ENCODE results near the gene PLET1.

The PLET1 gene

GRCh38 chr11:112237451-112237850 lies 23.2 kb downstream of the PLET1 start:
- DNase-seq, result no peak

DNA sequence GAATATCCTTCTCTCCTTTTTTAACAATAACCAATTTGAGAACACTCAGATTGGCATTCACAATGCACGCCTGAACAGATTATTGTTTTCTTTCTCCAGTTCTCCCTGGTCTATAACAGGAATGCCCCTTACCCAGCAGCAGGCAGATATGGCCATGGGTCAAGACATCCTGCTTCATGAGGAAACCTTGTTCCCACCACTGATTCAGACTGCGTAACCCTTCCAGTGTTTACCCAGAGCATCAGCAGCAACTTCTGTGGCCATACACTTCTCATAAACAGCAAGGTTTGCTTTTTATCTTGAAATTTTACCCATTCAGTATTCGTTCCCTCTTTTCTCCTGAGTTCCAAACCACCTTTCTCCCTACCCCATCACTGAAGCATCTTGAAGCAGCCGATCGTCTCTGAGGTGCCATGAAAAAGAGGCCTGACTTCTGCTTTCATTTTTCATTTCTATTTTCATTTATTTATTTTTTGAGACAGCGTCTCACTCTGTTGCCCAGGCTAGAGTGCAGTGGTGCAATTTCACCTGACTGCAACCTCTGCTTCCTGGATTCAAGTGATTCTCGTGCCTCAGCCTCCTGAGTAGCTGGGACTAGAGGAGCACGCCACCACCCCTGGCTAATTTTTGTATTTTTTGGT lies 24.8 kb downstream of the PLET1 start:
- no peak for DNase-seq

DNA sequence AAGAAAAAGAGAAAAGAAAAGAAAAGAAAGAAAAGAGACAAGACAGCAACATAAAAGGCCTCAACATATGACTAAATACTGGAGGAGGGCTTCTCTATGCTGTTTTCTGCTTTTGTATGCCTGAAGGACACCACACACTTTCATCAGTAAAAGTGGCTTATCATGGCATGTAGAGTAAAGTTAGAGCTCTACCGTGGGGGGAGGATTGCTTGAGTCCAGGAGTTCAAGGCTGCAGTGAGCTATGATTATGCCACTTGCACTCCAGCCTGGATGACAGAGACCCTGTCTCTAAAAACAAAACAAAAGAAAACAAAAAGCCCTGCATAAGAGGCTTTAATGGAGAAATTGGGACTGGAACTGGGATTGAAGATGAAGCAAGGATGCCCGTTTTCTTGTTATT lies 28.7 kb downstream of the PLET1 start:
- no peak for DNase-seq

- no peak for DNase-seq
Measured at GRCh38 chr11:112229746-112230433, 30.8 kb downstream of the PLET1 start.

DNA sequence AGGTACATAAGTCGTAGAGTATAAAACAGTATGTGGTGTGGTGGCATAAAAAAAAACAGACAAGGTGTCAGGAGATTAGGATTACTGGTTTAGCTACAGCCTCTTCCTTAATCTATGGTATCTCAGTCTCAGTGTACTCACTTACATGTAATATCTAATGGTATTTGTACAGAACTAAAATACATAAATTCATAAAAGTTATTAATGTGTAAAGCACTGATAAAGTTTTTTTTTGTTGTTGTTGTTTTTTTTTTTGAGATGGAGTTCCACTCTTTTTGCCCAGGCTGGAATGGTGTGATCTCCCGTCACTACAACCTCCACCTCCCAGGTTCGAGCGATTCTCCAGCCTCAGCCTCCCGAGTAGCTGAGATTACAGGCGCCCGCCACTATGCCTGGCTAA lies 31.5 kb downstream of the PLET1 start:
- DNase-seq, result no peak

- no peak for DNase-seq
Measured at GRCh38 chr11:112228706-112229105, 32.0 kb downstream of the PLET1 start.

- DNase-seq, result no peak
Measured at GRCh38 chr11:112227471-112227870, 33.2 kb downstream of the PLET1 start.

GRCh38 chr11:112226831-112227401 lies 33.7 kb downstream of the PLET1 start:
- DNase-seq, result no peak

DNA sequence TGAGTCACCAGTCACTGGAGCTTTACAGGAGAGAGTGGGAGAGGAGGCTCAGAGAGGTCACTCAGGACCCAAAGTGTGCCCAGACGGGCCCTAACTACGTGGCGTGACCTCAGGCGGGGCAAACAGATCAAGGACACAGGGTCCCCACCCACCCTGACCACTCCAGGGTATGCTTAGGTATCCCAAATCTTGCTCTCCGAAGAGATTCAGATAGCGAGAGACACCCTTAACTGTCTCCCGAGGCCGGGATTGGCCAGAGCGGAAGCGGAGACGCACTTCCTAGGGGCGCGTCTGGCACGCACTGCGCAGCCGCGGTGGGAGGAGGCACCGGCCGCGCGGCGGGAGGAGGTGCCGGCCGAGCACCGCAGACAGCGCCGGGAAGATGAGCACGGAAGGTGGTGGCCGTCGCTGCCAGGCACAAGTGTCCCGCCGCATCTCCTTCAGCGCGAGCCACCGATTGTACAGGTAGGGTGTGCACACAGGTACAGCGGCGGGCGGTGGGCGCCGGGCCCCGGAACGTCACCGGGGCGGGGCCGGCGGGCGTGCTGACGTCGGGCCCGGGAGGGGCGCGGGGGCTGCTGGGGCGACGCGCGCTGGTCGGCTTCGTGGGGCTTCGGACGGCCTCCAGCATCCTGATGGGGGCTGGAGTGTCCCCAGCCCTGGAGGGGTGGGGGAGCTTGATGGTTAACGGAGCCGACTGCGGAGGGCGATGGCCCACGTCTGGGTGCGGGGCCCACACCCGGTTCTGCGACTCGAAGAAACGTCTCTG lies 34.4 kb downstream of the PLET1 start, which contains the start of gene PTS:
PTS (plus strand) TSS at position 367 of the 769 bp plus-strand sequence; CDS start at position 383, 16 bp downstream.
- DNase-seq, result peak; percentile 87 to 90

DNA sequence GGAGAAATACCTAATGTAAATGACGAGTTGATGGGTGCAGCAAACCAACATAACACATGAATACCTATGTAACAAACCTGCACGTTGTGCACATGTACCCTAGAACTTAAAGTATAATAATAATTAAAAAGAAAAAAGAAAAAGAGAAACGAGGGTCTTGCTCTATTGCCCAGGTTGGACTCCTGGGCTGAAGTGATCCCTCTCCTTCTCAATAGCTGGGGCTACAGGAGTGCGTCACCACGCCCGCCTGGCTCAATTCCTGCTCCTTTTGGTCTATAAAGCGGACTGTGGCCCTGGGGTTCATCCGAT lies 35.0 kb downstream of the PLET1 start:
- no peak for DNase-seq

- no peak for DNase-seq
Measured at GRCh38 chr11:112223754-112224532, 36.7 kb downstream of the PLET1 start.

DNA sequence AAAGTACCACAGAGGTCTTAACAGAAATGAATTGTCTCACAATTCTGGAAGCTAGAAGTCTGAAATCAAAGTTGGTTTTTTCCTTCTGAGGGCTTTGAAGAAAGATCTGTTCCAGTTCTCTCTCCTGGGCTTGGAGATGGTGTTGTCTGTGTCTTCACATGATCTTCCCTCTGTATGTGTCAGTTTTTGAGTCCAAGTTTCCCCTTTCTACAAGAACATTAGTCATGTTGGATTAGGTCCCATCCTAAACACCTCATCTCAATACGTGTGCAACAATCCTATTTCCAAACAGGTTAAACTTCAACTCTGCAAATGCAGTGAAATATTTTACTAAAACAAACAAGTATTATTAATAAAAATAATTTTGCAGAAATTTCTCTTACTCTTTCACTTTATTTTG lies 37.5 kb downstream of the PLET1 start:
- no peak for DNase-seq

DNA sequence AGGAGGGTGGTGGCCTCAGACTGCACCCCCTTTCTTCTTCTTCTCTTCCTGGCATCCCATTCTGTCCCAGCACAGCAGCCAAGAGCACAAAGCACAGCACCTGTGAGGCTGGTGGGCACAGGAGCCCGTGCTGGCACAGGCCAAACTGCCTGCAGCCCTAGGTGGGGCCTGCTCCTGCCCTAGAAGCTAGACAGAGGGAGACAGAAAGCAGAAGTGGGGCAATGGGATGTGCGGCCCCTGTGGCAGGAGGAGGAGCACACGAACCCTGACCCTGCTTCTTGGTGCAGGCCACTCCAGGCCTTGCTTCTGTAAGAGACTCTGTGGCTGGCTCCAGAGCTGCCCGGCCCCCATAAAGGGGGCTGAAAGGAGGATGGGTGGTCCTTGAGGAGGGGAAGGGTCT lies 38.4 kb downstream of the PLET1 start:
- no peak for DNase-seq

- DNase-seq, result no peak
Measured at GRCh38 chr11:112221274-112221835, 39.3 kb downstream of the PLET1 start.

- peak; percentile 39 to 45 for DNase-seq
Measured at GRCh38 chr11:112219476-112220232, 41.0 kb downstream of the PLET1 start.

DNA sequence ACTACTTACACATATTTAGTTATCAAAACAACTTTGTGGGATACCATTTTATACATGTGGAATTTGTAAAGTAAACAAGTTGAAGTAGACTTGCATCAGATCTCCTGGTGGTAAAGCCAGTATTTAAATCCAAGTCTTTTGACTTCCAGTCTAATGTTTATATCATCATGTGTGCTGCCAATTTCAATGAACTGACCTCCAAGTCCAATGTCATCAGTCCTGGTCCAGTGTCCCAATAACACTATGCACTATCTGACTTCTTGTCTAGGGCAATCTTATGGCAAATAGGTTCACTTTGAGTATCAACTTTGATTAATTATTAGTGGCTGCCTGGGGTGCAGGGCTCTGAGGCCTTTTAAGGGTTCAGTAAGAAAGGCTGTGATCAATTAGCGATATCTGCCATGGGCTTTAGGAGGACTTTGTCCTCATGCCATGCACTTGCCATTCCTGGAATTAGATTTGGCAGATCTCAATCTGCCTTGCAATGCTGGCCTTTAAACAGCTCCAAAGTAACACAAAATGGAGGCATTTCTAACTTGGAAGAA lies 44.0 kb downstream of the PLET1 start:
- no peak for DNase-seq

DNA sequence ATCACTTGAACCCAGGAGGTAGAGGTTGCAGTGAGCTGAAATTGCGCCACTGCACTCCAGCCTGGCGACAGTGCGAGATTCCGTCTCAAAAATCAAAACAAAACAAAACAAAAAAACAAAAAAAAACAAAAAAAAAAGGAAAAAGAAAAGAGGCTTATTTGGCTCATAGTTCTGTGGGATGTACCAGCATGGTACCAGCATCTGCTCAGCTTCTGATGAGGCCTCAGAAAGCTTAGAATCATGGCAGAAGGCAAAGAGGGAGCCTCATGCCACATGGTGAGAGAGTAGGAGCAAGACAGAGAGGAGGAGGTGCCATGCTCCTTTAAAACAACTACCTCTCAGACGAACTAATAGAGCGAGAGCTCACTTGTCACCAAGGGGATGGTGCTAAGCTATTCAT lies 45.0 kb downstream of the PLET1 start:
- DNase-seq, result no peak

- no peak for DNase-seq
Measured at GRCh38 chr11:112213753-112214152, 46.9 kb downstream of the PLET1 start.

DNA sequence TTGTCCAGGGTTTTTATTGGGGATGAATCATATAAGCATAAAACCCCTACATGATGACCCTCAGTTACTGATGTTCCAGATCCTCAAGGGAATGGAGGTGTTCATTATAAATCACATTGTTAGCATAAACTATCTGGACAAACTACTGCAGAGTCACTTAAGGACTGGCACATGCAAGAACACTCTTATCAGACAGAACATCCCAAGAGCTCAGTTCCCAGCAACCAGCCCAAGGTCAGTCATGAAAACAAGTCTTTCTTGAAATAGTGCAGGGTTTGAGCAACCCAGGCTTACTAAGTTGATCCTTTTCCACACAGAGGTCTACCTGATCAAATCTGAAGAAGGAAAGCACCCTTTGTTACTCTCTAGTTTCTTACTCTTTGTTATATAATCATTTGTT lies 48.0 kb downstream of the PLET1 start:
- DNase-seq, result no peak

DNA sequence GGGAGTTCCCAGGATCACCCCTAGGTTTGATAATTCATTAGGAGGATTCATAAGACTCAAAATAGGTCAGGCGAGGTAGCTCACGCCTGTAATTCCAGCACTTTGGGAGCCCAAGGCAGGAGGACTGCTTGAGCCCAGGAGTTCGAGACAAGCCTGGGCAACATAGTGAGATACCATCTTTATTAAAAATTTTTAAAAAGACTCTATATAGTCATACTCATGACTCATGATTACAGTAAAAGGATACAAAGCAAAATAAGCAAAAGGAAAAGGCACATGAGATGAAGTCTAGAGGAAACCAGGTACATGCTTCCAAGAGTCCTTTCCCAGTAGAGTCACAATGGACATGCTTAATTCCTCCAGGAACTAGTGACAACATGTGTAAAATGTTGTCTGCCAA lies 48.4 kb downstream of the PLET1 start:
- no peak for DNase-seq

- no peak for DNase-seq
Measured at GRCh38 chr11:112211536-112211935, 49.1 kb downstream of the PLET1 start.

- no peak for DNase-seq
Measured at GRCh38 chr11:112210890-112211289, 49.8 kb downstream of the PLET1 start.

Data from activated T-cell treated with anti-CD3 and anti-CD28 coated beads, Interleukin-2, amount 50 U/mL, for 48 hours (primary cell).